GM21723 (cell line): Measurements from ENCODE around the gene ZACN.

Experiments used
- ATAC-seq: cut with Tn5 transposase; IDR thresholded peaks from one replicate; pipeline ENCODE4 v1.9.1; 2021; ENCODE audit warnings: mild to moderate bottlenecking, moderate library complexity; ENCODE audit not compliant: unreplicated experiment

ZACN gene

GRCh38 chr17:76080768-76081287 lies 1.8 kb downstream of the ZACN start:
- ATAC-seq = no peak

DNA sequence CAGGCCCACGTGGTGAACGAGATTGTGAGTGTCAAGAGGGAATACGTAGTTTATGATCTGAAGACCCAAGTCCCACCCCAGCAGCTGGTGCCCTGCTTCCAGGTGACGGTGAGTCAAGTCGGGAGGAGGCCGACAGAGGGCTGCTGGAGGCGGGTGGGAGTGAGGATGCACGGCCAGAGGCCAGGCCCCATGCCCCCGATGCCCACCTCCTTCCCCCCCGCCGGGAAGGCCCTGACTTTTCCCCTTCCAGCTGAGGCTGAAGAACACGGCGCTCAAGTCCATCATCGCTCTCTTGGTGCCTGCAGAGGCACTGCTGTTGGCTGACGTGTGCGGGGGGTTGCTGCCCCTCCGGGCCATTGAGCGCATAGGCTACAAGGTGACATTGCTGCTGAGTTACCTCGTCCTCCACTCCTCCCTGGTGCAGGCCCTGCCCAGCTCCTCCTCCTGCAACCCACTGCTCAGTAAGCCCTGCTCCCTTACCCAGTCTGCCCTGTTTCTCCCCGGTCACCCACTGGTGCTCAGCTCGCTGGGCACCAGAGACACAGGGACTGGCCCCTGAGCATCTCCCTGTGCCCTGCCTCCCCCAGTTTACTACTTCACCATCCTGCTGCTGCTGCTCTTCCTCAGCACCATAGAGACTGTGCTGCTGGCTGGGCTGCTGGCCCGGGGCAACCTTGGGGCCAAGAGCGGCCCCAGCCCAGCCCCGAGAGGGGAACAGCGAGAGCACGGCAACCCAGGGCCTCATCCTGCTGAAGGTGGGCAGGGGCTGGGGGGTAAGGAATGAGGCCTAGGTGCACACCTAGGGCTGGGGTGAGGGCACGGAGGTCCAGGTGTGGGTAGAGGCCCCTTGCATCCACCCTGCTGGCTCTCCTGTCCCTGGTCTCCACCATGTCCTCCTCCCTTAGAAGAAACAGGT lies 2.6 kb downstream of the ZACN start:
- ATAC-seq = no peak

- ATAC-seq = no peak
Measured at GRCh38 chr17:76082326-76083251, 3.6 kb downstream of the ZACN start.

DNA sequence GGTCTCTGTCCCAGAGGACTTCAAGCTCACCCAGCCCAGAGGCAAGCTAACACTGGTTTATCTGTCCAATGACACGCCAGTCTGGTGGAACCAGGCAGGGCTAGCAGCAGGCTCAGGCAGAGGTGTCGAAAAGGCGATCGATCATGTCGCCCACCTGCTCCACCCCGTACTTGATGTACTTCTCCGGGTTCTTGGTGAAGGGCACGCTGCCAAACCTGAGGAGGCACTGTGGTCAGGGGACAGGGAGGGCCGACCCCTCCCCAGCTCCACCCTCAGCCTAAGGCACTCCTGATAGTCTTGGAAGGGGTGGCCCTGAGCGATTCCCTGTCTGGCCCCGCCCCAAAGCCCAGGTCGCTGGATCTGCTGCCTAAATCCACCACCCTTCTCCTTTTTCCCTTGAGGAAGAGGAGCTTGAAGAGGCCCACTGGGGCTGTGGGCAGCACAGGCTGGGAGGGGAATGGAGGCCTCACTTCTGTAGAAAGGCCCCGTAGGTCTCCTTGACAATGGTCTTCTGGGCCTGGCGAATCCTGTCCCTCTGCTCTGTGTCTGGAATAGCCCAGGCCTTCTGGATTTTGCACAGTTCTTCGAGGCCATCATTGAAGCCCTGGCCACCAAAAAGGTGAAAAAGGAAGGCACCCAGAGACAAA lies 4.7 kb downstream of the ZACN start:
- no peak for ATAC-seq

DNA sequence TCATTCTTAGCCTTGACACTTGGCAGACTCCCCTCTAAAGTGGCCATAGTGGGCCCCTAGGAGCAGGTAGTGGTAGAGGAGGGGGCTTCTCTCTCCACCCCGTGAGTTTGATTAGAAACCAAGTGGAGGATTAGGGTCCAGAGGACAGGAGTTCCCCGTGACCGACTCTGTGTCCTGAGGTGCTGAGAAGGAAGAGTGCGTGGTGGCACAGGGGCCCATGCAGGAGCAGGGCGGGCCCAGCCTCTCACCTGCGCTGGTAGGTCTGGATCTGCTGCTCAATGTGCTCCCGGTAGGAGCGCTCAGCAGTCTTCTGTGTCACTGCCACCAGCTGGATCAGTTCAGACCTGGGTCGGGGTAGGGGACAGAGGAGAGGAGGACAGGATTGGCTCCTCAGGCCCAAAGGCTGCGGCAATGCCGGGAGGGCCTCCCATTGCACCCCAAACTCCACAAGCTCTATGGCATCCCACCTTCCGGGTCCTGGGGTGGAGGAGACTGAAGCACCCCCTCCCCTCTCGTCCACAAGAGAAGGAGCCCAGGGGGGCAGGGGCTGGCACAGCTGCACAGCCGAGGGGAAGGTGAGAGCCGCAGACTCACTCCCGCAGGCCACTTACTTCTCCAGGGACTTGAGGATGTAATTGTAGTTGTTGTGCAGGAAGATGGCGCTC lies 6.2 kb downstream of the ZACN start:
- ATAC-seq = no peak

DNA sequence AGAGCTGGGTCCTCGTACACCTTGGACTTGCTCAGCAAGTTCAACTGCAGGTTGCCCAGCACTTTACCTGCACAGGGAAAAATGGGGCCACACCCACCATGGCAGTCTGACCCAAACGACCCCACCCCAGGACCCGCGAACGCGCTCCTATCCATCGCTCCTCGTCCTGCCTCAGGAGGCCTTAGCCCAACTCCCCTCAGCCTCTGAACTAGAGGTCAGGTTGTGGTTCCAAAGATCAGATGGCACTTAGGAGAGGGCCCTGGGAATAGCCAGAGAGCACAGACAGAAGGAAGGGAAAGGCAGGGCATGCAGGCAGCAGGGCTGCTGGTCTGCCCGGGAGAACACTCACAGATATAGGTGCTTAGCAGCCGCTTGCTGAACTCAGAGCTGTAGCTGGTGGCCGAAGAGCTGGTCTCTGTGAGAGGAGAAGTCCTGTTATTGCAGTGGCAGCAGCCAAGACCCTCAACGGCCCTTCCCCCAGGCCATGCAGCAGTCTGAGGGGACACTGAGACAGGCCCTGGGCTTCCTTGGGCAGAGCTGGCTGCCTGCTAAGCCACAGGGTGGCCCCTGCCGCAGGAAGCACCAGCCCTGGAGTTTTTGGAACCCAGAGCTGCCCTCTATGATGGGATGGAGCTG lies 6.9 kb downstream of the ZACN start:
- no peak for ATAC-seq

DNA sequence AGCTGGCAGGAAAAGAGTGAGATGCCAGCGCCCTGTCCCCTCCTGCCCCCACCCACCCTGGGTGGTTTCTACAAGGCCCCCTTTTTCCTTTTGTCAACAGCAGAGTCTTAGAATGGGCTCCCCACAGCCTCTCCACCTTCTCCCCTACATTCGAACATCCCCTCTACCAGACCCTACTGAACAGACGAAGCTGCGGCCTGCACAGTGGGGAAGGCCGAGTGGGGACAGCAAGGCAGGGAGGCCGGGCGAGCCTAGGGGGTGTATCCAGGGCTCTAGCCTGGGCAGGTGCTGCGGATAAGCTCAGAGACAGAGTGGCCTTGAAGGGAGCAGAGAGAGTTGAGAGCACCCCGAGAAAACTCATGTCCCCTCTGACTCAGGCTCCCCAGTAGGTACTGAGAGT lies 7.4 kb downstream of the ZACN start:
- no peak for ATAC-seq

DNA sequence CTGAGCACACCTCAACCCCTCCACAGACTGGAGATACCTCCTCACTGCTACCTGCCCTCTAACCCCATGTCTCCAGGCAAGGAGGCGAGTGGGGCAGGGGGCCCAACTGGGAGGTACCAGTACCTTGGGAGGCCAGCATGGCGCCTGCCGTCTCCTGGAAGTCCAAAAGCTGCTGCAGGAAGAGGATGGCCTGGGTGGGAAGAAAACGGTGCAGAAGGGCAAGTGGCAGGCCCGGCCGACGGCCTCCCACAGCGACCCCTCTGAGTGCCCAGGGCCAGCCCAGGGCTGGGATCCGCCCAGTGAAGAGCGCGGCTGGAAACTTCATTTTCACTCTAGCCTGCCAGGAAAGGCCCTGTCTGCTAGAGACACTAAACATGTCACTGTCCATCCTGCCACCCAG lies 8.5 kb downstream of the ZACN start:
- ATAC-seq = no peak

DNA sequence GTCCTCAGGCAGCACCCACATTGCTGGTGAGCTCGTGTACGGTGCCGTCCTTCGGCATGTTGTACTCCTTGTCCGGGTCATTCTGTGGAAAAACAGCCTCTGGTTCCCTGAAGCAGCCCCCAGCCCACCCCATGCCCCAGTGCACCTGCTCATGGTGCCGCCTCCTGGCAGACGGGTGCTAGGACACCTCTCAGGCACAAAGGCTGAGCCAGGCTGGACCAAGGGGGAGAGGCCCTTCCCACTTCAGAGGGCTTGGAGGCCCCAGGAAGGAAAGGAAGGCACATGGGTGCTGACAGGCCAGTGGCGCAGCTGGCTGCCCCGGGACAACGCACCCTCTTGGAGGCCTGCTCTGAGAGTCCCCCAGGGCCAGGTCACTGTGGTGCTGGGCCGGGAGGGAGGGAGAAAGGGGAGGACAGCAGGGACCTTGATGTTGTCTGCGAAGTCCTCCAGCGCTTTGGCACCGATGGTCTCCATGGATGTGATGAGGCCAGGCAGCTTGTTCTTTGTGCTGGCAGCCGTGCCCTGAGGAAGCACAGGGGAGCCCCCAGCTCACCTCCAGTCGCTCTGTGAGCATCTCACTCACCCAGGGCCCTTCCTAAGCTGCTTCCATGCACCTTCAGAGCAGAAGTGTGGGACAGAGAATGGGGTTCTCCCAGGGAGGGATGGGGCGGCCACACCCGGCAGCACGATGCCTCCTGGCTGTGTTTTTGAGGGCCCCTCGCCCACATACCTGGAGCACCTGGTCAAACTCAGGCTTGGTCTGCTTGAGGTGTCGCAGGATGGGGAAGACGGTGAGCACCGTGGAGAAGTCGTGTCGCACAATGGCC lies 9.3 kb downstream of the ZACN start:
- ATAC-seq = no peak

DNA sequence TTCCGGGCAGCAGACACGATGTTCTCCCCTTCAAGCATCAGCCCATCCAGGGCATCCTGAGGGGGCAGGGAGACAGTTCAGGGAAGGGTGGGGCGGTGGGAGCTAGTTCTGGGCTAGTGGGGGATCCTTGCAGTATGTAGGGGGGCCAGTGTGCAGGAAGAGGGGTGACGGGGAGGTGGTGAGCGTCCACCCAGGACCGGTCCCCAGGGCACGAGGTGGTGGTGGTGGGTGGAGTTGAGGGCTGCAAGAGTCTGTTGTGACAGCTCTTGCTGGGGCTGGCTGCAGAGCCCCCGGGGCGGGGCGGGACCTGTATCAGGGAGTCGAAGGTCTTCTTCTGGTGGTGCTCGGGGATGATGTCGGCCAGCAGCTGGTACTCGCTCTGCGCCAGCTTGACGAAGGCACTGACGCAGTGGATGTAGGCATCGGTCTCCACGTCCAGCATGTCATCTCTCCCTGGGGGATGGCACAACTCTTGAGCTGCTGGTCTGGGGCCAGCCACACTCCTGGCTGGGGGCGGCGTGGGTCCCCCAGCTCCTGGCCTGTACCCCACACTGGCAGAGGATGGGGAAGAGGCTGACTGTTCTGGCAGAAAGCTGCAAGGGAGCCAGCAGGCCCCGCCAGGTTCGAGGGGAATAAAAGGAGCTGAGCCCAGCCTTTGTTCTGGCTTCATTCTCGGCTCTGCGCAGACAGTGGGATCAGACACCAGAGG lies 10.0 kb downstream of the ZACN start:
- ATAC-seq = no peak

DNA sequence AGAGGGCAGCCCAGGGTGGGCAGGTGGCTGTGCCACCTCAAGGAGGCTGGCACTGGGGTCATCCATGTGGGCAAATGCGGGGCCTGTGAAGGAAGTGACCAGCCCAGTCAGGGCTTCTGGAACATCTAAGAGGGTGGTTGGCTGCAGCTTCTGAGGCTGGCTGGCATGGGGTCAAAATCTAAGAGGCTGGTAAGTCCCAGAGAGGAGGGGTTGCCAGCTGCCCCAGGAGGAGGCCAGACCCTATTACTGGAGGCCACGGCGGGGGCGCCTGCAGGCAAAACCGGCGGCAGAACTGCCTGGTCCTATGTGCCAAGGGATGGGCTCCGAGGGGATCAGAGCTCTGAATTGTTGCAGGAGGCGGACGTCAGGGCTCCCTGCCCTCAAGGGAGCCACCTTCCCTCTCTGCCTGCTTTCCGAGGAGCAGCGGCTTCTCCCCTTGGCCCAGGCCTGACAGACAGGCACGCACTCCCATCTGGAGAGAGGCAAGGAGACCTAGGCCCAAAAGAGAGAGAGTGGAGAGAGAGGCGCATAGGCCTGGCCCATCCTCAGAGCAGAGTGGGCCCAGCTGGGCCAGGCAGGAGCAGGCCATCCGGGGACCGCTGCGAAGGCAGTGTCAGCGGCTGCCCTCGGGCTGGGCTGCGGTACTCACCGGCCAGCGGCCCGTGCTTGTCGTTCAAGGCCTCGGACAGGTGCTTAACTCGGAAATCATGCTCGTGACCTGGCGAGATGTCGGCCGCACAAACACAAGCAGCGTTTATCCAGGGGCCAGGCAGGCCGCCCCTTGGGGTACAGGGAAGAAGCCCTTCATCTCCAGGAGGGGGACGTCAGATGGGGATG lies 10.9 kb downstream of the ZACN start:
- no peak for ATAC-seq

DNA sequence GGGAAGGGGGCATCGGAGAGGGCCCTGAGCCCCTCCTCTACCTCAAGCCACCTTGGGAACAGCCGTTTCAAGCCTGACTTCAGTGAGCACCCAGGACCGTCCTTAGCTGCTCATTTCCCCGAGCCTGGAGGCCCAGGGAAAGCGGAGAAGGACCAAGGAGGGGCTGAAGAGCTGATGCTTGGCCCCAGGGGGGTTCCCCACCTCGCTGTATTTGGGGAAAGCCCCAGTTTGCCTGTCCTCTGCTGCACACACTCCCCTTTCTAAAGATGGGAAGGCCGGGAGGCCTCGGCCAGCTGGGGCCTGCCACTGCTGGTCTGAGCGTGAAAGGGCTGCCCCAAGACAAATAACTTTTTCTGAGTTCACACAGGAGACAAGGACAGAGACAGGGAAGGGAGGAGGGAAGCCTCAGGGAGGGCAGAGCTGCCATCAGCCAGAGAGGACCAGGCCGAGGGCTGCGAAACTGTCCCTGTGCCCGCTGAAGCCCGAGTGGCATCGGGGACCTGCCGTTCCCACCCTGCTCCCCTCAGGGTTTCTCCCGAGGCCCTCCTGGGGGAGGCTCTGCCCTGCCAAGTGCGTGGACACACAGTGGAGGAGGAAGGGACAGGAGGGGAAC lies 11.6 kb downstream of the ZACN start:
- ATAC-seq = no peak

DNA sequence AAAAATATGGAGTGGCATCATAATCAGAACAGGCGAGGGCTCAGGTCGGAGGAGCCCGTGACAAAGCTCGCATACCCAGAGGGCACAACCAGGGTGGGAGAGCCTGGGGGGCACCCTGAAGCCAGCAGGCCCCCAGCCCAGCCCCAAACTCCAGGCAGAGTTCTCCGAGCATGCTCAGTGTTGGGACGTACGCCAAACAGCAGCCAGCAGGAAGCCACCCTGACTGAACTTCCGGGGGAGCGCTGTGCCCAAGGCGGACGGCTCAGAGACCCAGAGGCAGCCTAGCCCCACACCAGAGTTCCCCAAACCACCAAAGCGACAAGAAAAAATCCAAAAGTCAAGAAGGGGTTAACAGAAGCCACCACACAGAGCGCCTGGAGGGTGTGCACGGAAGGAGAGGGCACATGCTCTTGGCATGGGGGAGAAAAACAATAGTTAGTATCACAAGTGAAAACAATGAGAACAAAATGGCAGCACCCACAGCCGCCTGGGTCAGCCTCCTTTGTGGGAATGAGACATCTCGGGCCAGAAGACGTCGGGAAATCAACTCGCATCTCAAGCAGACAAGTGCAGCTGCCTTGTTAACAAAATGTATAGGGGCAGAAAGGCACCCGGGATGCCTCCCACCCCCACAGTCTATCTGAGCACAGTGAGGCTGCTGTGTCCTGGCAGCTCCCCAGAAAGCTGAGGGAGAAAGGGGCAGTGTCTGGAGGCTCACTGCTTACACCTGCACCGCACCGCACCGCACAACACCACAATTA lies 12.7 kb downstream of the ZACN start:
- no peak for ATAC-seq

- no peak for ATAC-seq
Measured at GRCh38 chr17:76092526-76093413, 13.8 kb downstream of the ZACN start.

- ATAC-seq = no peak
Measured at GRCh38 chr17:76094046-76094445, 15.1 kb downstream of the ZACN start.

- ATAC-seq = no peak
Measured at GRCh38 chr17:76095943-76096342, 17.0 kb downstream of the ZACN start.
